Neutrophil (primary cell): ENCODE data around the gene TRIM25.

Source experiments
- H3K27ac ChIP-seq: fragments of 200-600 bp; sonication (generic); 2 replicates; pipeline ENCODE4 v1.5.1; 2016; ENCODE audit warnings: mild to moderate bottlenecking, moderate library complexity
- H3K27me3 ChIP-seq: fragments of 200-600 bp; sonication (generic); 2 replicates; pipeline ENCODE4 v1.6.0; 2016; ENCODE audit warnings: mild to moderate bottlenecking
- H3K36me3 ChIP-seq: fragments of 200-600 bp; sonication (generic); 2 replicates; pipeline ENCODE4 v1.5.1; 2017
- H3K4me1 ChIP-seq, 2 experiments: fragments of 200-600 bp in 1 of 2; sonication (generic) in 1 of 2; 1 replicate in 1 of 2; 2 replicates in 1 of 2; pipeline versions ENCODE4 v1.5.1 to v1.6.1; 2013 to 2016; ENCODE audit warnings: low read depth in 1 of 2, low read length in 1 of 2, mild to moderate bottlenecking in 1 of 2, moderate library complexity in 1 of 2; ENCODE audit not compliant: control insufficient read depth in 1 of 2, insufficient read depth in 1 of 2
- H3K4me3 ChIP-seq, 2 experiments: fragments of 200-600 bp in 1 of 2; sonication (generic) in 1 of 2; 1 replicate in 1 of 2; 2 replicates in 1 of 2; pipeline ENCODE4 v1.5.1; 2013 to 2016; ENCODE audit warnings: low read depth in 1 of 2, low read length in 1 of 2, mild to moderate bottlenecking in 1 of 2, moderate library complexity in 1 of 2
- H3K9me3 ChIP-seq: fragments of 200-600 bp; sonication (generic); 2 replicates; pipeline ENCODE4 v1.5.1; 2016
- TF ChIP-seq, protein P1 (sequence below): fragments of 200-600 bp; sonication (generic); IDR thresholded peaks from 2 replicates; pipeline ENCODE4 v1.5.1; 2016; ENCODE audit warnings: antibody characterized with exemption

TRIM25 gene

GRCh38 chr17:56881685-56882295 is 32.1 kb downstream of the TRIM25 start:
- no peaks in the 10 kb centered on the region for H3K9me3 ChIP-seq
- TF ChIP-seq, protein P1, sequence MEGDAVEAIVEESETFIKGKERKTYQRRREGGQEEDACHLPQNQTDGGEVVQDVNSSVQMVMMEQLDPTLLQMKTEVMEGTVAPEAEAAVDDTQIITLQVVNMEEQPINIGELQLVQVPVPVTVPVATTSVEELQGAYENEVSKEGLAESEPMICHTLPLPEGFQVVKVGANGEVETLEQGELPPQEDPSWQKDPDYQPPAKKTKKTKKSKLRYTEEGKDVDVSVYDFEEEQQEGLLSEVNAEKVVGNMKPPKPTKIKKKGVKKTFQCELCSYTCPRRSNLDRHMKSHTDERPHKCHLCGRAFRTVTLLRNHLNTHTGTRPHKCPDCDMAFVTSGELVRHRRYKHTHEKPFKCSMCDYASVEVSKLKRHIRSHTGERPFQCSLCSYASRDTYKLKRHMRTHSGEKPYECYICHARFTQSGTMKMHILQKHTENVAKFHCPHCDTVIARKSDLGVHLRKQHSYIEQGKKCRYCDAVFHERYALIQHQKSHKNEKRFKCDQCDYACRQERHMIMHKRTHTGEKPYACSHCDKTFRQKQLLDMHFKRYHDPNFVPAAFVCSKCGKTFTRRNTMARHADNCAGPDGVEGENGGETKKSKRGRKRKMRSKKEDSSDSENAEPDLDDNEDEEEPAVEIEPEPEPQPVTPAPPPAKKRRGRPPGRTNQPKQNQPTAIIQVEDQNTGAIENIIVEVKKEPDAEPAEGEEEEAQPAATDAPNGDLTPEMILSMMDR, result no peak
- no peak overlapping the region for H3K27ac ChIP-seq
- H3K36me3 ChIP-seq, result peaks cover 31% of the 10 kb centered on the region
- no peak overlapping the region for H3K4me3 ChIP-seq
- H3K4me1 ChIP-seq, result peaks cover 35 to 45% of the 10 kb centered on the region in 2 experiments
- H3K27me3 ChIP-seq, result no peaks in the 10 kb centered on the region

DNA sequence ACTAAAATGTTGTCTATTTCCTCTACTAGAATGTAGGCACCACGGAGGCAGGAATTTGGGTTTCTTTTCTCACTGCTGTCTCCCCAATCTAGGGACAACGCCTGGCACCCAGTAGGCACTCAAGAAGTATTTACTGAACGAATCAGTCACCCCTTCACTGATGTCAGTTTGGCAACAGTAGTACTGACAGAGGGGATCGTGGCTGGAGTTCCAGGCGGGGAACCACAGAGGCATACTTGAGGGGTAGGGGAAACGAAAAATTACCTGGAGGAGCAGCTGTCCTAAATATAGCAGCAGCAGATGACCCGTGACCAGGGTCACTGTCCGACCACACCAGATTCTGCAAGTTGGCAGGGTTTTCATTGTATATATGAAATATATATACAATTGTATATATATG is 33.3 kb downstream of the TRIM25 start:
- H3K27ac ChIP-seq, result no peak overlapping the region
- no peaks in the 10 kb centered on the region for H3K9me3 ChIP-seq
- H3K4me1 ChIP-seq, result peaks cover 22 to 33% of the 10 kb centered on the region in 2 experiments
- no peak overlapping the region for H3K4me3 ChIP-seq
- TF ChIP-seq, protein P1, result no peak
- peaks cover 19% of the 10 kb centered on the region for H3K36me3 ChIP-seq
- no peaks in the 10 kb centered on the region for H3K27me3 ChIP-seq

DNA sequence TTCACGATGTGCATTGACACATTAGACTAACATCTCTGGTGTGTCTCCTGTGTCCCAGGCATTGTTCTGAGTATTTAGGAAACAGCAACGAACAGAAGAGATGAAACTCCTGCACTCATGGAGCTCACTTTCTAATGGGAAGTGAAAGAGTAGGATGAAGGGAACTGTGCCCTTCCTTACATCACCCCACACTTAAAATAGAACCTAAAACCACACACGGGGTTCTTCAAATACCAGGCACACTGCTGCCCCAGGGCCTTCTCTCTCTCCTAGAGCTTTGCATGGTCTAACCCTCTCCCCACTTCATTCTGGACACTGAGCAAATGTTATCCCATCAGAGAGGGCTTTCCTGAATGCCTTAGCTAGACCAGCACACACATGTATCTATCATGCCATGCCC is 33.7 kb downstream of the TRIM25 start:
- peaks cover 18 to 28% of the 10 kb centered on the region in 2 experiments for H3K4me1 ChIP-seq
- H3K9me3 ChIP-seq, result no peaks in the 10 kb centered on the region
- no peak overlapping the region for H3K27ac ChIP-seq
- TF ChIP-seq, protein P1, result no peak
- H3K36me3 ChIP-seq, result peaks cover 16% of the 10 kb centered on the region
- no peak overlapping the region for H3K4me3 ChIP-seq
- H3K27me3 ChIP-seq, result no peaks in the 10 kb centered on the region

- TF ChIP-seq, protein P1, result no peak
Observed at GRCh38 chr17:56879280-56879679, 34.6 kb downstream of the TRIM25 start.

GRCh38 chr17:56876766-56877179 is 37.1 kb downstream of the TRIM25 start:
- no peak overlapping the region for H3K4me3 ChIP-seq
- TF ChIP-seq, protein P1, result no peak
- H3K27me3 ChIP-seq, result no peaks in the 10 kb centered on the region
- H3K36me3 ChIP-seq, result peaks cover 4% of the 10 kb centered on the region
- no peaks in the 10 kb centered on the region for H3K9me3 ChIP-seq
- H3K27ac ChIP-seq, result no peak overlapping the region
- peaks cover 0 to 6% of the 10 kb centered on the region in 2 experiments for H3K4me1 ChIP-seq

More at GRCh38 chr17:56879280-56879679, 34.6 kb downstream of the TRIM25 start:
- no peak overlapping the region for H3K27ac ChIP-seq
- H3K27me3 ChIP-seq, result no peaks in the 10 kb centered on the region
- H3K36me3 ChIP-seq, result peaks cover 8% of the 10 kb centered on the region
- H3K4me3 ChIP-seq, result no peak overlapping the region
- H3K4me1 ChIP-seq, result peaks cover 10 to 20% of the 10 kb centered on the region in 2 experiments
- H3K9me3 ChIP-seq, result no peaks in the 10 kb centered on the region
